GM21717 (cell line): Measurements from ENCODE around the gene BOD1L2.

Source experiments
- ATAC-seq: cut with Tn5 transposase; IDR thresholded peaks from one replicate; pipeline ENCODE4 v1.9.1; 2021; ENCODE audit warnings: mild to moderate bottlenecking, moderate library complexity; ENCODE audit not compliant: unreplicated experiment

BOD1L2 gene

GRCh38 chr18:57149531-57149930 lies 2.6 kb downstream of the BOD1L2 start:
- ATAC-seq, result no peak

- ATAC-seq, result no peak
Measured at GRCh38 chr18:57150081-57150480, 3.2 kb downstream of the BOD1L2 start.

GRCh38 chr18:57150828-57151227 lies 3.9 kb downstream of the BOD1L2 start:
- ATAC-seq, result no peak

GRCh38 chr18:57154191-57154830 lies 7.4 kb downstream of the BOD1L2 start:
- no peak for ATAC-seq

GRCh38 chr18:57164401-57164800 lies 17.5 kb downstream of the BOD1L2 start:
- no peak for ATAC-seq

- ATAC-seq, result no peak
Measured at GRCh38 chr18:57167617-57168308, 20.9 kb downstream of the BOD1L2 start.

GRCh38 chr18:57171026-57171425 lies 24.1 kb downstream of the BOD1L2 start:
- ATAC-seq, result no peak

- no peak for ATAC-seq
Measured at GRCh38 chr18:57175532-57175931, 28.6 kb downstream of the BOD1L2 start.

- no peak for ATAC-seq
Measured at GRCh38 chr18:57185434-57185833, 38.5 kb downstream of the BOD1L2 start.

- ATAC-seq, result no peak
Measured at GRCh38 chr18:57188851-57189557, 42.1 kb downstream of the BOD1L2 start.

GRCh38 chr18:57190026-57190425 lies 43.1 kb downstream of the BOD1L2 start:
- no peak for ATAC-seq

GRCh38 chr18:57194070-57194469 lies 47.2 kb downstream of the BOD1L2 start:
- ATAC-seq, result no peak

GRCh38 chr18:57194622-57195021 lies 47.7 kb downstream of the BOD1L2 start:
- no peak for ATAC-seq

GRCh38 chr18:57195341-57195740 lies 48.5 kb downstream of the BOD1L2 start:
- ATAC-seq, result no peak

GRCh38 chr18:57197261-57197660 lies 50.4 kb downstream of the BOD1L2 start:
- ATAC-seq, result no peak

- ATAC-seq, result no peak
Measured at GRCh38 chr18:57198073-57198472, 51.2 kb downstream of the BOD1L2 start.
